GM23338 (cell line): ENCODE data around the gene PAPPA. TPM values are rescaled to one million over a fixed set of nuclear protein-coding genes. Genes with fewer than 3 reads are reported as not detected.

ENCODE experiments used
- EZH2 ChIP-seq: fragments of 200-600 bp; sonication (generic); IDR thresholded peaks from one replicate; pipeline ENCODE4 v1.8.0; 2017; ENCODE audit warnings: antibody characterized with exemption, mild to moderate bottlenecking, low read depth; ENCODE audit not compliant: unreplicated experiment
- EZH2phosphoT487 ChIP-seq: fragments of 200-600 bp; sonication (generic); IDR thresholded peaks from one replicate; pipeline ENCODE4 v1.8.1; 2018; ENCODE audit warnings: antibody characterized with exemption; ENCODE audit not compliant: unreplicated experiment
- POLR2AphosphoS5 ChIP-seq: IDR thresholded peaks from 2 replicates; pipeline ENCODE4 v1.6.1; 2016; ENCODE audit warnings: antibody characterized with exemption, low read depth
- polyA plus RNA-seq: library from polyadenylated mRNA; unstranded; fragments of >200 nt; fragmentation: Nextera tagmentation; extraction: Ambion mirVana; gene quantifications from 2 replicates; pipeline ENCODE4 v1.2.1, GENCODE V29; 2016
- total RNA-seq: library from RNA; depleted of rRNA; stranded (reverse); fragments of >200 nt; shearing (Covaris generic); gene quantifications from 2 replicates; pipeline ENCODE4 v1.2.3, GENCODE V29; 2014
- TF ChIP-seq, protein P1 (sequence below): IDR thresholded peaks from one replicate; pipeline ENCODE4 v1.6.1; 2018; ENCODE audit warnings: antibody characterized with exemption; ENCODE audit not compliant: unreplicated experiment

Gene PAPPA
- total and polyA plus RNA-seq, 2 experiments from 2014 or later = 0.38 to 0.66 TPM

DNA sequence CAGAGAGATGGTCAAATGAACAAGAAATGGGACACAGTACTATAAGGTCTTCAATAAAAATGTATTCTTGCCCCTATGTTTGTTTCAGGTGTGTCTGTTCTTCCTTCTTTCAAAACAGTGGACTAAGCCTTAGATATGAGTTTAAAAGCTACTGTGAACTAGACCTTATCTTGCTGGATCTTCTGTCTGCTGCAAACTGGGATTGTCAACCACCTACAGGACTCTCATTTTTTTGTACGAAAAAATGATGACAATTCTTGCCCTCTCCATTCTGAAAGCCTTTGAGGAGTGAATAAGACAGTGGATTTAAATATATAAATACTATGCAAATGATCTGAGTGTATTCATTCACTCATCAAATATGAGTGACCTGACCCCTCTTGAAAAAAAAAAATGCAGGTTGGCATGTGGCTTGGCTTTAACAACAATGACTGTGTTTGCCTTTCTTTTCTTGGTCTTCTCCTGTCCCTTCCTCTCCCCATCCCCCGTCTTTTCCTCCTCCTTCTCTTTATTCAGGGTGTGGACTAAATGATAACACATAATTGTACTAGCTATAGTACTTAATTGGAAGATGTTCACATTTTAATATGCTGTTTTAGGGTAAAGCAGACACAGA lies 298.0 kb downstream of the PAPPA start (continued):
- TF ChIP-seq POLR2AphosphoS5 (no peak), EZH2 (no peak), EZH2phosphoT487 (no peak)
- TF ChIP-seq, protein P1, sequence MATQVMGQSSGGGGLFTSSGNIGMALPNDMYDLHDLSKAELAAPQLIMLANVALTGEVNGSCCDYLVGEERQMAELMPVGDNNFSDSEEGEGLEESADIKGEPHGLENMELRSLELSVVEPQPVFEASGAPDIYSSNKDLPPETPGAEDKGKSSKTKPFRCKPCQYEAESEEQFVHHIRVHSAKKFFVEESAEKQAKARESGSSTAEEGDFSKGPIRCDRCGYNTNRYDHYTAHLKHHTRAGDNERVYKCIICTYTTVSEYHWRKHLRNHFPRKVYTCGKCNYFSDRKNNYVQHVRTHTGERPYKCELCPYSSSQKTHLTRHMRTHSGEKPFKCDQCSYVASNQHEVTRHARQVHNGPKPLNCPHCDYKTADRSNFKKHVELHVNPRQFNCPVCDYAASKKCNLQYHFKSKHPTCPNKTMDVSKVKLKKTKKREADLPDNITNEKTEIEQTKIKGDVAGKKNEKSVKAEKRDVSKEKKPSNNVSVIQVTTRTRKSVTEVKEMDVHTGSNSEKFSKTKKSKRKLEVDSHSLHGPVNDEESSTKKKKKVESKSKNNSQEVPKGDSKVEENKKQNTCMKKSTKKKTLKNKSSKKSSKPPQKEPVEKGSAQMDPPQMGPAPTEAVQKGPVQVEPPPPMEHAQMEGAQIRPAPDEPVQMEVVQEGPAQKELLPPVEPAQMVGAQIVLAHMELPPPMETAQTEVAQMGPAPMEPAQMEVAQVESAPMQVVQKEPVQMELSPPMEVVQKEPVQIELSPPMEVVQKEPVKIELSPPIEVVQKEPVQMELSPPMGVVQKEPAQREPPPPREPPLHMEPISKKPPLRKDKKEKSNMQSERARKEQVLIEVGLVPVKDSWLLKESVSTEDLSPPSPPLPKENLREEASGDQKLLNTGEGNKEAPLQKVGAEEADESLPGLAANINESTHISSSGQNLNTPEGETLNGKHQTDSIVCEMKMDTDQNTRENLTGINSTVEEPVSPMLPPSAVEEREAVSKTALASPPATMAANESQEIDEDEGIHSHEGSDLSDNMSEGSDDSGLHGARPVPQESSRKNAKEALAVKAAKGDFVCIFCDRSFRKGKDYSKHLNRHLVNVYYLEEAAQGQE = no peak
